ENCODE results near the gene UTF1.

Gene UTF1, protein sequence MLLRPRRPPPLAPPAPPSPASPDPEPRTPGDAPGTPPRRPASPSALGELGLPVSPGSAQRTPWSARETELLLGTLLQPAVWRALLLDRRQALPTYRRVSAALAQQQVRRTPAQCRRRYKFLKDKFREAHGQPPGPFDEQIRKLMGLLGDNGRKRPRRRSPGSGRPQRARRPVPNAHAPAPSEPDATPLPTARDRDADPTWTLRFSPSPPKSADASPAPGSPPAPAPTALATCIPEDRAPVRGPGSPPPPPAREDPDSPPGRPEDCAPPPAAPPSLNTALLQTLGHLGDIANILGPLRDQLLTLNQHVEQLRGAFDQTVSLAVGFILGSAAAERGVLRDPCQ

DNA sequence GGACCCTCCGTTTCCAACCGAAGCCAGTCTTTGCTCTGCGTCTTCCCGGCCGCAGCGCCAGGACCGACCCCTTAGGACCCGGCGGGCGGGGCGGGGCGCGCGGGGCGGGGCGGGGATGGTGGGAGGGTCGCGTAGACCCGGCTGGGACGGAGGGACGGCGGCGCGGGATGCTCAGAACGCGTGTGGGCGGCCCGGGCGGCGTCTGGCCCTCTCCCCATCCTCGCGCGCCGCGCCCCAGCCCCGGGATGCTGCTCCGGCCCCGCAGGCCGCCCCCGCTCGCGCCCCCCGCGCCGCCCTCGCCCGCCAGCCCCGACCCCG, at the start of gene UTF1:
UTF1 (plus strand) TSS at position 174 of the 318 bp plus-strand sequence; CDS start at position 246, 72 bp downstream.
- no peak for DNase-seq

- no peak for DNase-seq
Observed at GRCh38 chr10:133180965-133181639, 48.9 kb upstream of the UTF1 start.

GRCh38 chr10:133182190-133182589, 47.8 kb upstream of the UTF1 start:
- no peak for DNase-seq

DNA sequence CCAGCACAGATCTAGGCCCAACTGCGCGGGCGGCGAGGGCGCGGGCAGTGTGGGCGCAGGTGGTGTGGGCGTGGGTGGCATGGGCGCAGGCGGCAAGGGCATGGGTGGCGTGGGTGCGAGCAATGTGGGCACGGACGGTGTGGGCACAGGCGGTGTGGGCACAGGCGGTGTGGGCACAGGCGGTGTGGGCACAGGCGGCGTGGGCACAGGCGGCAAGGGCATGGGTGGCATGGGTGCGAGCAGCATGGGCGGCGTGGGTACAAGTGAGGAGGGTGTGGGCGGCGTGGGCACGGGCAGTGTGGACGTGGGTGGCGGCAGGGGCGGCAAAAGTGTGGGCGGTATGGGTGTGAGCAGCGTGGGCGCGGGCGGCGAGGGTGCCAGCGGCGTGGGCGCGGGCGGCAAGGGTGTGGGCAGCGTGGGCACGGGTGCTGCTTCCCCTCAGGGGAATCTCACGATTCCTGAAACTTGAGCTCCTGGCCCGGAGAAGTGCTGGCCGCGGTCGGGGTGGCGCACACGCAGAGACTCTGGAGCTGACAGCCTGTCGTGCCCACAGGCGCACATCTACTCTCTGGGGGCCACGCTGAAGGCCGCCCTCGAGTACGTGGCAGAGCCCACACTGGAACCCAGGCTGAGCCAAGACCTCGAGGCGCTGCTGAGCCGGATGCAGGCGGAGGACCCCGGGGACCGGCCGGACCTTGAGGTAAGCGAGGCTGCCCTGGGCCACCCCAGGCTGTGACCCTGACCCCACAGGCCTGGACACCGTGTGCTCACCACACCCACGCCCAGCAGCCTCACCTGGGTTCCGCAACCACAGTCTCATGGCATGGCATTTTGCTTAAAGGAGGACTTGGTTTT, 47.0 kb upstream of the UTF1 start:
- no peak for DNase-seq

- DNase-seq = no peak
Observed at GRCh38 chr10:133183646-133184378, 46.2 kb upstream of the UTF1 start.

- no peak for DNase-seq
Observed at GRCh38 chr10:133184591-133185244, 45.3 kb upstream of the UTF1 start.

DNA sequence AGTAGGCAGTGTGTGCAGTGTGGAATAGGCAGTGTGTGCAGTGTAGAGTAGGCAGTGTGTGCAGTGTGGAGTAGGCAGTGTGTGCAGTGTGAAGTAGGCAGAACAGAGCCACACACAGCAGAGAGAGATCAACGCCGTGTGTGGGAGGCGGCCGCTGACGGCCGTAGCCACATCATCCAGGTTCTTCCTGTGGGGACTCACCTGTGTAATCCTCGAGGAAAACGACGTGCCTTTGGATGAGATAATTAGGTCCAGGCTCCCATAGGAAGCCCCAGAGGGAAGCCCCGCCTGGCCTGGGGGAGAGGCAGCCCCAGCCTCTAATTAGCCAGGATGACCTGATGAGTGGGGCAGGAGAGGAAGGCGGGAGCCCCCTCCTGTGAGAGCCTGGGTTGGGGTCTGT, 44.6 kb upstream of the UTF1 start:
- DNase-seq = no peak

GRCh38 chr10:133185916-133186315, 44.1 kb upstream of the UTF1 start:
- no peak for DNase-seq

DNA sequence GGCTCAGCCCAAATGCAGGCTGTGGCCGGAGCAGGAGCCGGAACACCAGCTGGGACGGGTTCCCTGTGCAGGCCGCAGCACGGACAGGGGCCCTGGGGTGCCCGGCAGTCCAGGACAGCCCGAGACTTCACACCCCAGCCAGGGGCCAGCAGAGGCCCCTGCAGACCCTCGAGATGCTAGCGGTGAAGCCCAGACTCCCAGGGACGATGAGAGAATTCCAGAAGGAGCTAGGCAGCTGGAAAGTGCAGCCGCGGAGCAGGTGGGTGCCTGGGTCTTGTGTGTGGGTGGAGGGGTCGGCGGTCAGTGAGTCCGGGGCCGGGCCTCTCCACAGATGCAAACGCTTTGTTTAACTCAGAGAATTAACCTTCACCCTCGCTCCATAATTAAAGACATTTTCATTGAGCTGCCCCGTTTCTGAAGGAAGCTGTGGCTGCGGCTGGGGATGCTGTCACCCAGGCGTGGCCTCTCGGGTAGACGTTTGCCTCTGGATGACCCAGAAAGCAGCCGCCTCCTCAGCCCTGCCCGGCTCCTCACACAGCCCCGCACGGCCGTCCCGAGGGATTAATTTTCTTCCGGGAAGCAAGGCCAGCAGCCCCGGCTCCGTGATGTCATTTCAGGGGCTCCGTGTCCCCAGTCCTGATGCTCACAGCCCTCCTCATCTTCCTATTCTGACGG, 43.5 kb upstream of the UTF1 start:
- no peak for DNase-seq

DNA sequence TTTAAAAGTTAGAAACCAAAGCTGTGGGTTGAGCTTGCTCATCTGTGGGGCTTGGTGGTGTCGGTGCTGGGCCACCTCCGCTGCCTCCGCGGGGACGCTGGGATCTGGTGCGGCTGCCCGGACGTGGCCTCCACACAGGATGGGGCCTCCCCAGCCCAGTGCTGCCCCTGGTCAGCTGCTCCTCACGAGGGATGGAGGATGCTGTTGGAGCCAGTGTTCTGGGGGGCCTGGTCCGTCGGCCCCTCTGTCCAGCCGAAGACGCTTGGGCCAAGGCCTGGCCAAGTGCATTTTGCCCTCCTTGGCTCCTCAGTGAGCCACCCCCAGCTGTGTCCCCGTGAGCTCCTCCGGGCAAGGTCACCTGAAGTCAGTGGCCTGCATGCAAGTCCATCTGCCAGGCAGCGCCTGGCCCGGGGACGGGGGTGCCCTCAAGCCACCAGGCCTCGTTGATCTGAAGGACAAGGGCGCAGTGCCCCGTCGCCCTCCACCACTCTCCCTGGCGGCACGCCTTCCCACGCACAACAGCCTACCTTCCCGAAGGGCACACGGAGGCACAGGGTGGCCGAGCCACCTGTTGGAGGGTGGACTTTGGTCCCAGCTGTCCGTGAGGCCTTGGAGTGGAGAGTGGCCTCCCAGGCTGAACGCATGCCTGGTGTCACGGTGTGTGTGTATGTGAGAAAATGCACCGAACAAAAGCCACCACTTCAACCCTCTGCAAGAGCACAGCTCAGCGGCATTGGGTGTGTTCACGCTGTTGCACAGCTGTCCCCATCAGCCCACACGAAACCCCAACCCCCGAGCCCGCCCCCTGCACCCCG, 42.7 kb upstream of the UTF1 start:
- DNase-seq = no peak

DNA sequence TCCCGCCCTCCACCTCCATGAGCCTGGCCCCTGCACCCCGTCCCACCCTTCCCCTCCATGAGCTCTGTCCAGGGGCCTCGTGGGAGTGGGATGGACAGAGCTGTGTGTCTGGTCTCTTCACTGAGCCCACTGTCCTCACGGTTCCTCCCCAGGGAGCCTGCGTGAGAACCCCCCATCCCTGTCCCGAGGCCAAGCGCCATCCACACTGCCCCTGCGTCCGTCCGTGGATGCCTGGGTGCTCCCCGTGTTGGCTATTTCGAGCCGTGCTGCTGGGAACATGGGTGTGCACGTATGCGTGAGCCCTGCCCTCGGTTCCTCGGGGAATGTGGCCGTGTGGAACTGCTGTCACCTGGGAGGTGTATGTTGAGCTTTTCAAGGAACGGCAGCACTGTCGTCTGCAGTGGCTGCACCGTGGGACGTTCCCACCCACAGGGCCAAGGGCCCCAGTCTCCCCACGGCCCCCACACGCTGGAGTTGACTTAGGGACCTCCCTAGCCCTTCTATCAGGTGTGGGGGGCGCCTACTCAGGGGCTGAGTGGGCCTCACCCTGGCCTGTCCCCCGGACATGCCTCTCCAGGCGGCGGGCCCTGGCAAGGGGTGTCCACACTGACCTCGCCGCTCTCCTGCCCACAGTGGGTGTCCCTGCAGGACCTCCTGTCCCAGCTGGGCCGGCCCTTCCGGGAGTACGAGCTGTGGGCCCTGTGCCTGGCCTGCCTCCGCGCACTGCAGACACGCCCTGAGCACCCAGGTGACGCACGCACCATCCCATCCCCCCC, 41.9 kb upstream of the UTF1 start:
- DNase-seq = no peak

GRCh38 chr10:133189256-133189655, 40.8 kb upstream of the UTF1 start:
- no peak for DNase-seq

- DNase-seq = no peak
Observed at GRCh38 chr10:133189726-133190125, 40.3 kb upstream of the UTF1 start.

- DNase-seq = no peak
Observed at GRCh38 chr10:133190225-133190624, 39.8 kb upstream of the UTF1 start.

DNA sequence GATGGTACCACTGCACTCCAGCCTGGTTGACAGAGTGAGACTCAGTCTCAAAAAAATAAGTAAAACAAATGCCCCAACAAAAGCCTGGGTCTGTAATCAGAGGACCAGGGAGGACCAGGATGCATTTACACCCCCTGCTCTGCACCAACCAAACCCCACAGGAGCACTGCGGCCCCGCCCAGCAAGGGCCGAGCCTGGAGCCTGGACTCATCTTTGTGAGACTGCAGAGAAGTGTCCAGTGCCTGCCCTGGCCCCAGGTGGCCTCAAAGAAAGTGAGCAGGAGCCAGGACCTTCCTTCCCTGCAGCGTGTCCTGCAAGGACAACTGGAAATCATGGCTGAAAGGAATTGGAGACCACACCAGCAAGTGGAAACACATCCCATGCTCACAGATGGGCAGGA, 38.4 kb upstream of the UTF1 start:
- no peak for DNase-seq

DNA sequence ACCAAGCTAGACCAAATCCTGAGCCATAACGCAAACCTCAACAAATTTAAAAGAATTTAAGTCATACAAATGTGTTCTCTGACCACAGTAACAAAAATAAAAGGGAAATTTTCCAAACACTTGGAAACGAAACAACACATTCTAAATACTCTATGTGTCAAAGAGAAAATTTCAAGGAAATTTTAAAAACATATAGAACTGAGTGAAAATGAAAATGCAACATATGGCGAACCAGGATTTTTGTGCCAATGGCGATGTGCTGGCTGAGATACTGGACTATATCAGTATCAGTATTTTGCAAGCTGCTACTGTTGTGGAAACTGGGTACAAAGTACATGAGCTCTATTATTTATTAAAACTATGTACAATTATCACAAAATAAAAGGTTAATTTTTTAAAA, 35.9 kb upstream of the UTF1 start:
- no peak for DNase-seq

DNA sequence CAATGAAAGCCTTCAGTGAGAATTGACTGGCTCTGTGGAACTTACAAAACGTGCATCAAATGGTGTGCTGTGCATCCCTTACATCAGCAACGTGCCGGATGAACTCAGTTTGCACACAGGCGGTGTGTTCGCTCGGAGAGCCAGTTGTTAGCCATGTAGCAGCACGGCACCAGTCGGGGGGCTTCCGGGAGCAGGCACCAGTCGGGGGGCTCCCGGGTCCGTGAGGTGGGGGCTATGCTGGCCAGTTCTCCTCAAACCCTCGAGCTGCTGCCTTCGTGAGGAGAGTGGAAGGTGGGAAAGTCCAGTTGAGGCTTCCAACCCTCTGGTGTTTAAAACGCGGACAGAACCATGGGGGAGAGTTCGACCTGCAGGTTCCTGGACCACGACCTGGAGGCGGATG, 34.9 kb upstream of the UTF1 start:
- DNase-seq = no peak

GRCh38 chr10:133195611-133196010, 34.4 kb upstream of the UTF1 start:
- DNase-seq = no peak

DNA sequence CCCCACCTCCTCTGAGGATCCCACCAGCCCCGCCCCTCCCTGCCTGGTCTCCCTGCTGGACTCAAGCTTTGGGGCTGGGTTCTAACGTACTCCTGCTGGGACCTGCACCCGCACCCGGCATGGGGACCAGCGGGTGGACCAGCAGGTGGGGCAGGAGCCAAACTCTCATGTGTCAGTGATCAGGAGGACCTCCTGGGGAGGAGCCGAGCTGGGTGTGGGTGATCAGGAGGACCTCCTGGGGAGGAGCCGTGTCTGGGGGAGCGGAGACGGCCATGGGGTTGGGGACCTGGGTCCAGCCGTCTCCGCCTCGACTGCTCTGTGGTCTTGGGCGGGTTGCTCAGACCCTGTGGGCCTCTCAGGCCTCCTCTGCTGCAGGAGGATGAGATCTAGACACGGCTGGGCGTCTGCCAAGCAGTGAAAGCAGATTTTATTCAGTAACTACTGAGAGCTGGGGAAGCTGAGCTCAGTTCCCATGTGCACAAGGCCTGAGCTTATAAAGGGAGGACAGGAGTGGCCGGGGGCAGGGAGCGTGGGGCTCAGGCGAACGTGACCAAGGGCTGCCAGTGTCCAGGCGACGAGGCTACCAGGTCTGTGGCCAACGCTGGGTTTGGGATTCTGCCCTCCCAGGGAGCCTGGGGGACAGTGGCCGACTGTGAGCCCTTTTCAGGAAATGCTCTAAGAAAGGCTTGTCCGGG, 33.6 kb upstream of the UTF1 start:
- DNase-seq = no peak
